ENCODE results near the gene HDAC4. TPM values are rescaled to one million over a fixed set of nuclear protein-coding genes. Genes with fewer than 3 reads are reported as not detected.
A peak's percentile ranks its signal among the peaks of the same experiment; 100 is the strongest.

Gene HDAC4
- total and polyA plus RNA-seq, 2 experiments from 2014 or later, result 9.3 to 10.8 TPM

DNA sequence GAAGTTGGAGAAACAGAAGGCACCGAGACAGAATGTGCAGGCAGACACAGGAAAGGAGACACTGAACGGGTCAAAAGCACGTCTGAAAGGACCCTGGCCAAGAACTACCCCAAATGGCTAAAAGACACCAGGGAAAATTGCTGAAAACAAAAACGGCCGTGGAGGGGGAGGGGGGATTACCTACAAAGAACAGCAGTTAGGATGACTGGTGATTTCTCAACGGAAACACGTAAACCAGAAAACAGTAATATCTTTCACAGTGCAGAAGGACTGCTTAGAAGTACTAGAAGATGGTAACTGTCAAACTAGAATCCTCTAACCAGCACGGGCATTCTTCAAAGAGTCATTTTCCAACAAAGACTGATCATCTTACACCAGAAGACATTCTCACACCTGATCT is 142.6 kb downstream of the HDAC4 start:
- Histone ChIP-seq H2AFZ (no peak overlapping the region), H3K9me3 (ENCODE audit: low read depth) (no peaks in the 10 kb centered on the region), H3K4me2 (no peak overlapping the region), H3K4me3 (no peak overlapping the region), H3K27ac (peak overlapping the region; percentile 54), H3K79me2 (peaks cover 88% of the 10 kb centered on the region), H3K36me3 (replicated peaks; ENCODE audit: insufficient read depth, low read depth) (no peaks in the 10 kb centered on the region), H3K27me3 (no peaks in the 10 kb centered on the region), H3K4me1 (ENCODE audit: insufficient read depth) (peaks cover 4% of the 10 kb centered on the region), H4K20me1 (ENCODE audit: insufficient read depth, poor library complexity, severe bottlenecking) (peaks cover 4% of the 10 kb centered on the region), H3K9me2 (replicated peaks; ENCODE audit: insufficient read depth) (no peaks in the 10 kb centered on the region)
- TF ChIP-seq EZH2phosphoT487 (IDR thresholded peaks at IDR 0.05; ENCODE audit: low read depth, severe bottlenecking, unreplicated experiment), result no peak
- TF ChIP-seq EZH2 (IDR thresholded peaks at IDR 0.05; ENCODE audit: borderline replicate concordance), result no peak
- TF ChIP-seq, protein P1, sequence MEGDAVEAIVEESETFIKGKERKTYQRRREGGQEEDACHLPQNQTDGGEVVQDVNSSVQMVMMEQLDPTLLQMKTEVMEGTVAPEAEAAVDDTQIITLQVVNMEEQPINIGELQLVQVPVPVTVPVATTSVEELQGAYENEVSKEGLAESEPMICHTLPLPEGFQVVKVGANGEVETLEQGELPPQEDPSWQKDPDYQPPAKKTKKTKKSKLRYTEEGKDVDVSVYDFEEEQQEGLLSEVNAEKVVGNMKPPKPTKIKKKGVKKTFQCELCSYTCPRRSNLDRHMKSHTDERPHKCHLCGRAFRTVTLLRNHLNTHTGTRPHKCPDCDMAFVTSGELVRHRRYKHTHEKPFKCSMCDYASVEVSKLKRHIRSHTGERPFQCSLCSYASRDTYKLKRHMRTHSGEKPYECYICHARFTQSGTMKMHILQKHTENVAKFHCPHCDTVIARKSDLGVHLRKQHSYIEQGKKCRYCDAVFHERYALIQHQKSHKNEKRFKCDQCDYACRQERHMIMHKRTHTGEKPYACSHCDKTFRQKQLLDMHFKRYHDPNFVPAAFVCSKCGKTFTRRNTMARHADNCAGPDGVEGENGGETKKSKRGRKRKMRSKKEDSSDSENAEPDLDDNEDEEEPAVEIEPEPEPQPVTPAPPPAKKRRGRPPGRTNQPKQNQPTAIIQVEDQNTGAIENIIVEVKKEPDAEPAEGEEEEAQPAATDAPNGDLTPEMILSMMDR (IDR thresholded peaks at IDR 0.05; ENCODE audit: poor library complexity), result no peak
- 95% methylated on average over 8 of the region's 8 CpGs for WGBS (ENCODE audit: low lambda C conversion rate, missing lambda C conversion rate)
- no peak for DNase-seq (ENCODE audit: low spot score)

DNA sequence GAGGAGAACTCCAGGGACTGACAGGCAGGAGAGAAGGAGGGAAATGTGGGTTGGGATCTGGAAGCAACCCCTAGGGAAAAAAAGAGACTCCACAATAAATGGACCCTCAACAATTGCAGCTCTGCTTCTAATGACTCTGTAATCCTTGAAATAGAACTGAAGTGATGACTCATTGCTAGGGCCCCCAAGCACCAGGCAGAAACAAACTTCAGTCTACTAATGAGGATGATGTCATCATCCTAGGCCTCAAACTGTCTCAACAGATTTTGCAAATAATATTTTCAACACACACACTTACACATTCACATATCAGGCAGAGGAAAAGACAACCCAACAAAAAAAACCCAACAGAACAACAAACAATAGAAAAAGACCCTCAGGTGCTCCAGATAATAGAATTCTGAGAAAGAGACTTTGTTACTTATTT is 143.3 kb downstream of the HDAC4 start:
- Histone ChIP-seq H4K20me1 (ENCODE audit: insufficient read depth, poor library complexity, severe bottlenecking) (peaks cover 4% of the 10 kb centered on the region), H3K9me3 (ENCODE audit: low read depth) (no peaks in the 10 kb centered on the region), H3K4me1 (ENCODE audit: insufficient read depth) (peaks cover 4% of the 10 kb centered on the region), H2AFZ (no peak overlapping the region), H3K27ac (peak overlapping the region; percentile 54), H3K27me3 (no peaks in the 10 kb centered on the region), H3K79me2 (peaks cover 88% of the 10 kb centered on the region), H3K4me2 (no peak overlapping the region), H3K4me3 (no peak overlapping the region), H3K9me2 (replicated peaks; ENCODE audit: insufficient read depth) (no peaks in the 10 kb centered on the region), H3K36me3 (replicated peaks; ENCODE audit: insufficient read depth, low read depth) (no peaks in the 10 kb centered on the region)
- TF ChIP-seq, protein P1 (IDR thresholded peaks at IDR 0.05; ENCODE audit: poor library complexity), result no peak
- TF ChIP-seq EZH2phosphoT487 (IDR thresholded peaks at IDR 0.05; ENCODE audit: low read depth, severe bottlenecking, unreplicated experiment) (no peak), EZH2 (IDR thresholded peaks at IDR 0.05; ENCODE audit: borderline replicate concordance) (no peak)
- peak; percentile 60 for DNase-seq (ENCODE audit: low spot score)

DNA sequence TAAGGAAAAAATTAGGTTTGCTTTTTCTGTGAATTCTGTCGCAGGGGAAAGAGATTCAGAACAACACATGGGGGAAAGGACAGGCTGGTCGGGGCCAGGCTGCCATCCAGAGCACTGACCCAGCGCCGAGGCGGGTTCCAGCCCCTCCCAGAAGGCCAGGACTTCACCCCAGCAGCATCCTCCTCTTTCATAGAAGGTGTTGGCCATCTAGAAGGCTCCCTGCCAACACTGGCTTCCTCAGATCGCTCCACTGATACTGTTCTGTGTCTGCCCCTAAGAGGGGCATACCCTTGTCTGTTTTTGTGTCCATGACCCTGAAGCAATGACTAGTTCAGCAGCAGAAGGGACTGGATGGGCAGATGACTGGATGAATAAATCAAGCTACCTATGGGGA is 144.5 kb downstream of the HDAC4 start:
- Histone ChIP-seq H3K4me3 (no peak overlapping the region), H2AFZ (no peak overlapping the region), H3K27me3 (no peaks in the 10 kb centered on the region), H3K36me3 (replicated peaks; ENCODE audit: insufficient read depth, low read depth) (no peaks in the 10 kb centered on the region), H3K9me2 (replicated peaks; ENCODE audit: insufficient read depth) (no peaks in the 10 kb centered on the region), H3K4me1 (ENCODE audit: insufficient read depth) (peaks cover 4% of the 10 kb centered on the region), H3K27ac (no peak overlapping the region), H3K9me3 (ENCODE audit: low read depth) (no peaks in the 10 kb centered on the region), H4K20me1 (ENCODE audit: insufficient read depth, poor library complexity, severe bottlenecking) (peaks cover 1% of the 10 kb centered on the region), H3K4me2 (no peak overlapping the region), H3K79me2 (peaks cover 88% of the 10 kb centered on the region)
- TF ChIP-seq, protein P1 (IDR thresholded peaks at IDR 0.05; ENCODE audit: poor library complexity), result no peak
- TF ChIP-seq EZH2 (IDR thresholded peaks at IDR 0.05; ENCODE audit: borderline replicate concordance) (no peak), EZH2phosphoT487 (IDR thresholded peaks at IDR 0.05; ENCODE audit: low read depth, severe bottlenecking, unreplicated experiment) (no peak)
- 89% methylated on average over 6 of the region's 6 CpGs for WGBS (ENCODE audit: low lambda C conversion rate, missing lambda C conversion rate)
- no peak for DNase-seq (ENCODE audit: low spot score)
